Measurements from ENCODE around the gene NHLRC3. TPM values are rescaled to one million over a fixed set of nuclear protein-coding genes. Genes with fewer than 3 reads are reported as not detected.

NHLRC3 gene
- total and polyA plus RNA-seq, 9 of the 15 experiments (the other 6 are each of a cell fraction or from before 2014, with no cell fraction given), result 5.5 to 15.3 (median 9.0) TPM

- POLR2A ChIA-PET, result no interaction called here
- Histone ChIP-seq H3K36me3 (ENCODE audit: control insufficient read depth, insufficient read depth, low read length) (peaks cover 14% of the 10 kb centered on the region; the same call in 2 of the 3 replicates), H3K4me2 (ENCODE audit: insufficient read depth, low read length) (peak overlapping the region; percentile 78), H3K4me3 (peak overlapping the region; percentile 87), H3K4me1 (replicated peaks in 1 of 2; ENCODE audit: control insufficient read depth in 2 of 2, insufficient read depth in 2 of 2, low read length in 2 of 2) (peaks cover 7 to 11% of the 10 kb centered on the region in 2 experiments; a peak in 4 of 5 replicates), H3K9ac (ENCODE audit: insufficient read depth in 1 of 2, low read depth in 2 of 2, low read length in 2 of 2) (peak overlapping the region; percentile 79 to 82; a peak in 3 of 4 replicates), H2AFZ (ENCODE audit: low read depth, low read length) (no peak overlapping the region), H3K9me3 (replicated peaks; ENCODE audit: control insufficient read depth, insufficient read depth, low read depth, low read length) (no peaks in the 10 kb centered on the region), H3K79me2 (ENCODE audit: control insufficient read depth, insufficient read depth, low read length) (peaks cover 89% of the 10 kb centered on the region), H3K9me1 (ENCODE audit: control insufficient read depth, insufficient read depth, low read length) (no peaks in the 10 kb centered on the region), H3K27ac (ENCODE audit: extremely low read depth, low read depth, low read length) (peak overlapping the region; percentile 83; the same call in 2 of the 3 replicates), H4K20me1 (replicated peaks; ENCODE audit: control insufficient read depth, insufficient read depth, low read length) (peaks cover 9% of the 10 kb centered on the region; the same call in 1 of the 2 replicates), H3K27me3 (ENCODE audit: control insufficient read depth in 2 of 2, insufficient read depth in 2 of 2, low read length in 2 of 2) (no peaks in the 10 kb centered on the region)
- no peak for ATAC-seq
- WGBS (ENCODE audit: insufficient coverage, low coverage, missing lambda C conversion rate), result 0% methylated on average over 2 of the region's 2 CpGs
- DNase-seq (ENCODE audit: extremely low read depth in 1 of 4, low spot score in 3 of 4), result peak in 1 of 4 experiments; percentile 3
- no TSS peak for BruUV-seq (replicated peaks)
- intact Hi-C loops (cut with micrococcal nuclease), result no loop called here
- no peak for FAIRE-seq
- CTCF ChIA-PET (ENCODE audit: low intra/inter-chr PET ratio), result no interaction called here
- in situ Hi-C loops (cut with MboI), result no loop called here
- TF ChIP-seq ZBTB8A (IDR thresholded peaks at IDR 0.05; ENCODE audit: partially characterized antibody) (no peak), ZNF318 (IDR thresholded peaks at IDR 0.05; ENCODE audit: borderline replicate concordance in 1 of 2, low read depth in 1 of 2) (no peak), HDAC6 (IDR thresholded peaks at IDR 0.05; ENCODE audit: low read depth, low read length) (no peak), ZNF766 (CRISPR knock-in tag; conservative IDR thresholded peaks at IDR 0.05) (no peak), TAL1 (IDR thresholded peaks at IDR 0.05) (no peak), EZH2 (IDR thresholded peaks at IDR 0.05; ENCODE audit: borderline replicate concordance, low read depth, low read length) (no peak), SOX6 (IDR thresholded peaks at IDR 0.05) (no peak), ID3 (CRISPR knock-in tag; IDR thresholded peaks at IDR 0.05) (no peak), ID3 (tag; IDR thresholded peaks at IDR 0.05) (no peak), MBD1 (CRISPR knock-in tag; IDR thresholded peaks at IDR 0.05) (no peak), ZNF354B (CRISPR knock-in tag; IDR thresholded peaks at IDR 0.05) (no peak)
Measured at GRCh38 chr13:39035799-39036198, 2.5 kb upstream of the NHLRC3 start.
